T-helper 17 cell (primary cell): Measurements from ENCODE around the gene FNTB. TPM values are rescaled to one million over a fixed set of nuclear protein-coding genes. Genes with fewer than 3 reads are reported as not detected.

Experiments
- ATAC-seq: fragments of 150-1000 bp; cut with Tn5 transposase; 2 replicates; pipeline ENCODE4 v1.10.0; 2021; ENCODE audit warnings: mild to moderate bottlenecking, moderate library complexity
- DNase-seq, 3 donors: peaks; one replicate each; pipeline versions ENCODE4 v3.0.0 to v3.0.0-alpha.2; 2020 to 2021
- H3K9me3 ChIP-seq: one replicate; pipeline ENCODE4 v1.7.0; 2013; ENCODE audit warnings: low read length, mild to moderate bottlenecking; ENCODE audit not compliant: control insufficient read depth, poor library complexity, severe bottlenecking
- H3K27ac Mint-ChIP-seq: one replicate; pipeline ENCODE4 v1.8.0; 2022; ENCODE audit warnings: mild to moderate bottlenecking, moderate library complexity, mixed read lengths
- H3K27me3 Mint-ChIP-seq: one replicate; pipeline ENCODE4 v1.8.0; 2022; ENCODE audit warnings: mixed read lengths
- H3K36me3 Mint-ChIP-seq: one replicate; pipeline ENCODE4 v1.8.0; 2022; ENCODE audit warnings: low read depth, mixed read lengths
- H3K4me1 Mint-ChIP-seq: one replicate; pipeline ENCODE4 v1.8.0; 2022; ENCODE audit warnings: mild to moderate bottlenecking, mixed read lengths
- H3K4me3 Mint-ChIP-seq: one replicate; pipeline ENCODE4 v1.8.0; 2022; ENCODE audit warnings: mild to moderate bottlenecking, moderate library complexity, mixed read lengths
- total RNA-seq, 4 donors: library from RNA in 2 of 4; stranded (reverse) in 2 of 4; gene quantifications; one replicate each; pipeline ENCODE4 v1.2.3 and lab custom pipeline; 2022 to 2026

The FNTB gene
- total RNA-seq, 2 donors from 2014 or later, result 14.2 to 22.5 TPM

- ATAC-seq (no peak), DNase-seq (no peak)
- H3K9me3 ChIP-seq, result no peaks in the 10 kb centered on the region
- Mint-ChIP-seq H3K27me3 (no peaks in the 10 kb centered on the region), H3K36me3 (peaks cover 5% of the 10 kb centered on the region), H3K4me1 (peaks cover 23% of the 10 kb centered on the region), H3K4me3 (no peak overlapping the region), H3K27ac (peak overlapping the region; percentile 14)
Measured at GRCh38 chr14:64946310-64947045, 40.2 kb upstream of the FNTB start.

- Mint-ChIP-seq H3K4me1 (peaks cover 26% of the 10 kb centered on the region), H3K4me3 (no peak overlapping the region), H3K27me3 (no peaks in the 10 kb centered on the region), H3K27ac (peak overlapping the region; percentile 54), H3K36me3 (peaks cover 5% of the 10 kb centered on the region)
- no peak for ATAC-seq
- no peaks in the 10 kb centered on the region for H3K9me3 ChIP-seq
- DNase-seq, result no peak
Measured at GRCh38 chr14:64947710-64948611, 38.7 kb upstream of the FNTB start.

- DNase-seq, result no peak
- Mint-ChIP-seq H3K36me3 (peaks cover 5% of the 10 kb centered on the region), H3K27me3 (no peaks in the 10 kb centered on the region), H3K4me3 (no peak overlapping the region), H3K27ac (no peak overlapping the region), H3K4me1 (peaks cover 28% of the 10 kb centered on the region)
- no peaks in the 10 kb centered on the region for H3K9me3 ChIP-seq
- no peak for ATAC-seq
Measured at GRCh38 chr14:64948612-64949210, 38.0 kb upstream of the FNTB start.

- no peak overlapping the region for H3K4me3 Mint-ChIP-seq
- no peaks in the 10 kb centered on the region for H3K36me3 Mint-ChIP-seq
- DNase-seq (no peak), ATAC-seq (no peak)
- H3K27me3 Mint-ChIP-seq, result no peaks in the 10 kb centered on the region
- H3K27ac Mint-ChIP-seq, result no peak overlapping the region
- H3K9me3 ChIP-seq, result no peaks in the 10 kb centered on the region
- H3K4me1 Mint-ChIP-seq, result peaks cover 26% of the 10 kb centered on the region
Measured at GRCh38 chr14:64950889-64951288, 35.8 kb upstream of the FNTB start.

GRCh38 chr14:64951291-64951690 lies 35.4 kb upstream of the FNTB start:
- Mint-ChIP-seq H3K36me3 (no peaks in the 10 kb centered on the region), H3K27me3 (no peaks in the 10 kb centered on the region), H3K4me3 (no peak overlapping the region), H3K4me1 (peaks cover 21% of the 10 kb centered on the region), H3K27ac (no peak overlapping the region)
- ATAC-seq (no peak), DNase-seq (no peak)
- no peaks in the 10 kb centered on the region for H3K9me3 ChIP-seq

- H3K27ac Mint-ChIP-seq, result no peak overlapping the region
- no peaks in the 10 kb centered on the region for H3K36me3 Mint-ChIP-seq
- ATAC-seq, result no peak
Measured at GRCh38 chr14:64951724-64952123, 35.0 kb upstream of the FNTB start.

GRCh38 chr14:64952598-64953309 lies 33.9 kb upstream of the FNTB start:
- Mint-ChIP-seq H3K4me1 (peaks cover 18% of the 10 kb centered on the region), H3K4me3 (no peak overlapping the region), H3K36me3 (no peaks in the 10 kb centered on the region), H3K27me3 (no peaks in the 10 kb centered on the region), H3K27ac (no peak overlapping the region)
- no peaks in the 10 kb centered on the region for H3K9me3 ChIP-seq
- ATAC-seq, result no peak
- no peak for DNase-seq

More at GRCh38 chr14:64951724-64952123, 35.0 kb upstream of the FNTB start:
- H3K9me3 ChIP-seq, result no peaks in the 10 kb centered on the region
- Mint-ChIP-seq H3K4me3 (no peak overlapping the region), H3K27me3 (no peaks in the 10 kb centered on the region), H3K4me1 (peaks cover 18% of the 10 kb centered on the region)
- no peak for DNase-seq

GRCh38 chr14:64953310-64953654 lies 33.4 kb upstream of the FNTB start:
- no peak for ATAC-seq
- peaks cover 18% of the 10 kb centered on the region for H3K4me1 Mint-ChIP-seq
- no peak overlapping the region for H3K4me3 Mint-ChIP-seq
- no peak overlapping the region for H3K27ac Mint-ChIP-seq
- H3K36me3 Mint-ChIP-seq, result no peaks in the 10 kb centered on the region
- H3K27me3 Mint-ChIP-seq, result no peaks in the 10 kb centered on the region
- no peaks in the 10 kb centered on the region for H3K9me3 ChIP-seq
- DNase-seq, result no peak

- Mint-ChIP-seq H3K4me1 (peaks cover 17% of the 10 kb centered on the region), H3K27ac (no peak overlapping the region), H3K27me3 (no peaks in the 10 kb centered on the region), H3K4me3 (no peak overlapping the region), H3K36me3 (no peaks in the 10 kb centered on the region)
- no peaks in the 10 kb centered on the region for H3K9me3 ChIP-seq
- ATAC-seq, result no peak
- DNase-seq, result no peak
Measured at GRCh38 chr14:64953661-64954060, 33.0 kb upstream of the FNTB start.

GRCh38 chr14:64954491-64955240 lies 32.0 kb upstream of the FNTB start:
- H3K4me3 Mint-ChIP-seq, result no peak overlapping the region
- DNase-seq (no peak), ATAC-seq (no peak)
- no peak overlapping the region for H3K27ac Mint-ChIP-seq
- H3K27me3 Mint-ChIP-seq, result no peaks in the 10 kb centered on the region
- no peaks in the 10 kb centered on the region for H3K36me3 Mint-ChIP-seq
- H3K4me1 Mint-ChIP-seq, result peaks cover 15% of the 10 kb centered on the region
- no peaks in the 10 kb centered on the region for H3K9me3 ChIP-seq

- H3K9me3 ChIP-seq, result no peaks in the 10 kb centered on the region
- DNase-seq (no peak), ATAC-seq (no peak)
- Mint-ChIP-seq H3K4me3 (no peak overlapping the region), H3K27me3 (no peaks in the 10 kb centered on the region), H3K36me3 (no peaks in the 10 kb centered on the region), H3K27ac (no peak overlapping the region), H3K4me1 (peaks cover 18% of the 10 kb centered on the region)
Measured at GRCh38 chr14:64955297-64955696, 31.4 kb upstream of the FNTB start.

- no peaks in the 10 kb centered on the region for H3K9me3 ChIP-seq
- no peaks in the 10 kb centered on the region for H3K27me3 Mint-ChIP-seq
- H3K27ac Mint-ChIP-seq, result no peak overlapping the region
- no peaks in the 10 kb centered on the region for H3K36me3 Mint-ChIP-seq
- DNase-seq, result no peak
- peaks cover 20% of the 10 kb centered on the region for H3K4me1 Mint-ChIP-seq
- no peak overlapping the region for H3K4me3 Mint-ChIP-seq
- no peak for ATAC-seq
Measured at GRCh38 chr14:64956697-64957406, 29.8 kb upstream of the FNTB start.
